NCI-H187 (cell line): ENCODE data around the gene CYB5B.
"Not testable (repeated sequence)": the region's sequence is repeated elsewhere in the genome, so short reads cannot be mapped to it uniquely, and the experiment has no call there.

Experiments
- DNase-seq, 2 experiments: peaks; one replicate each; lab custom pipeline; 2025; lab: John Stamatoyannopoulos, UW

Gene CYB5B

GRCh38 chr16:69410219-69410990, 14.0 kb upstream of the CYB5B start:
- no peak for DNase-seq

GRCh38 chr16:69411064-69411985, 13.1 kb upstream of the CYB5B start:
- DNase-seq, result no peak

GRCh38 chr16:69412287-69412686, 12.1 kb upstream of the CYB5B start:
- DNase-seq, result no peak

- no peak for DNase-seq
These were observed 11.3 kb upstream of the CYB5B start for GRCh38 chr16:69413045-69413664.

- DNase-seq, result no peak
These were observed 6.8 kb upstream of the CYB5B start for GRCh38 chr16:69417520-69418199.

- no peak for DNase-seq
These were observed 4.5 kb upstream of the CYB5B start for GRCh38 chr16:69419956-69420355.

GRCh38 chr16:69423189-69423588, 1.2 kb upstream of the CYB5B start:
- DNase-seq, result no peak

- DNase-seq, result no peak
These were observed 741 bp downstream of the CYB5B start for GRCh38 chr16:69424935-69425784.

- DNase-seq, result no peak
These were observed 4.2 kb downstream of the CYB5B start for GRCh38 chr16:69428652-69429051.

- DNase-seq, result not testable (repeated sequence)
These were observed 4.7 kb downstream of the CYB5B start for GRCh38 chr16:69429058-69429640.

GRCh38 chr16:69431948-69432468, 7.6 kb downstream of the CYB5B start:
- no peak for DNase-seq

- DNase-seq, result no peak
These were observed 9.6 kb downstream of the CYB5B start for GRCh38 chr16:69434066-69434465.

GRCh38 chr16:69435977-69436820, 11.8 kb downstream of the CYB5B start:
- no peak for DNase-seq

GRCh38 chr16:69436896-69437295, 12.5 kb downstream of the CYB5B start:
- DNase-seq, result no peak

- no peak for DNase-seq
These were observed 14.0 kb downstream of the CYB5B start for GRCh38 chr16:69438465-69438864.

- DNase-seq, result no peak
These were observed 15.8 kb downstream of the CYB5B start for GRCh38 chr16:69440250-69440649.

GRCh38 chr16:69441030-69441429, 16.6 kb downstream of the CYB5B start:
- DNase-seq, result not testable (repeated sequence)

GRCh38 chr16:69443927-69444631, 19.7 kb downstream of the CYB5B start:
- no peak for DNase-seq
